IPS-15b (cell line): ENCODE data around the gene SFRP4.

ENCODE experiments used
- H3K27me3 ChIP-seq: one replicate; pipeline ENCODE4 v1.6.1; 2013; ENCODE audit warnings: low read length; ENCODE audit not compliant: control insufficient read depth, insufficient read depth
- H3K36me3 ChIP-seq: one replicate; pipeline ENCODE4 v1.6.1; 2013; ENCODE audit warnings: low read length; ENCODE audit not compliant: control insufficient read depth, insufficient read depth
- H3K4me1 ChIP-seq: one replicate; pipeline ENCODE4 v1.6.1; 2013; ENCODE audit warnings: mild to moderate bottlenecking, low read length; ENCODE audit not compliant: control insufficient read depth, insufficient read depth
- H3K4me3 ChIP-seq: one replicate; pipeline ENCODE4 v1.5.1; 2013; ENCODE audit warnings: low read depth, low read length
- H3K9ac ChIP-seq: one replicate; pipeline ENCODE4 v1.6.1; 2013; ENCODE audit warnings: low read depth, mild to moderate bottlenecking, low read length
- H3K9me3 ChIP-seq: one replicate; pipeline ENCODE4 v1.6.1; 2013; ENCODE audit warnings: mild to moderate bottlenecking, low read length; ENCODE audit not compliant: control insufficient read depth, insufficient read depth

The SFRP4 gene

DNA sequence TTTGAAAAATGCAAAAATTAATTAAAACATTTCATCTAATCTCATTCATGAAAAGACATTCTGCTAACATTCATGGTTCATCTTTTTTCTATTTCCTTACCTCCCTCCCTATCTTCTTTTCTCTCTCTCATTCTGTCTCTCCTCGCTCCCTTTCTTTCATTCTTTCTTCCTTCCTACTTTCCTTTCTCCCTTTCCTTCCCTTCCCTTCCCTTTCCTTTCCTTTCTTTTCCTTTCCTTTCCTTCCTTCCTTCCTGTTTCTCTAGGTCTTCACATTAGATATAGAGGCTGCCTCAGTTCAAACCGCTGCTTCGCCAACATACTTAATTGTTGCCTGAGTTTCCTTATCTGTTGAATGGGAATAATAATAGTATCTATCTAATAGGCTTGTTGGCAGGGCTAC lies 21.9 kb downstream of the SFRP4 start:
- H3K27me3 ChIP-seq = no peaks in the 10 kb centered on the region
- H3K4me3 ChIP-seq = no peak overlapping the region
- H3K36me3 ChIP-seq = no peaks in the 10 kb centered on the region
- H3K9me3 ChIP-seq = no peaks in the 10 kb centered on the region
- H3K4me1 ChIP-seq = no peaks in the 10 kb centered on the region
- no peak overlapping the region for H3K9ac ChIP-seq

DNA sequence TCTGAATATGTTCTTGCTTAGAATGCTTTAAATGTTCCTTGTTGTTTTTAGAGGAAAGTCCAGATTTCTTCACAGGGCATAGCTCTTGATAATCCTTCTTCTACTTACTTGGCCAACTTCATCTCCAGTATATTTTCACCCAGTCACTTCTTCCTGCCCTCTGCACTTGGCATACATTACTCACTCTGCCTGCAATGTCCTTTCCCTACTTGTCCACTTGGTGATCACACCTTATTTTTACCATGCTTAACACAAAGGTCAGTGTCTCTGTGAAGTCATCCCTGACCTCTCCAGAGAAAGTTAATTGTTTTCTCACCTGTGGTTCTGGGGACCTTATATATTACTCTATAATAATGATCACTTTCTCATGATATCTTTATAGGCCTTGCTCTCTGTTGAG lies 23.3 kb downstream of the SFRP4 start:
- H3K4me3 ChIP-seq = no peak overlapping the region
- H3K4me1 ChIP-seq = no peaks in the 10 kb centered on the region
- H3K9me3 ChIP-seq = no peaks in the 10 kb centered on the region
- no peak overlapping the region for H3K9ac ChIP-seq
- H3K27me3 ChIP-seq = no peaks in the 10 kb centered on the region
- no peaks in the 10 kb centered on the region for H3K36me3 ChIP-seq

DNA sequence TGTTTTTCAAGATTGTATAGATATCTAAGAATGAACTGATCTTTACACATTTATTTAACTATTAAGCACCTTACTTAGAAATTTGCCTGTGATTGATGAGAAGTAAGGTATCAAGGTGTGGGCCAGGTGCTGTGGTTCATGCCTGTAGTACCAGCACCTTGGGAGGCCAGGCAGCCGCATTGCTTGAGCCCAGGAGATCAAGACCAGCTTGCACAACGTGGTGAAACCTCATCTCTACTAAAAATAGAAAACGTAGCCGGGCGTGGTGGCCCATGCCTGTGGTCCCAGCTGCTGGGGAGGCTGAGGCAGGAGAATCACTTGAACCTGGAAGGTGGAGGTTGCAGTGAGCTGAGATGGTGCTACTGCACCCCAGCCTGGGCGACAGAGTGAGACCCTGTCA lies 34.5 kb downstream of the SFRP4 start:
- no peaks in the 10 kb centered on the region for H3K4me1 ChIP-seq
- no peaks in the 10 kb centered on the region for H3K27me3 ChIP-seq
- no peaks in the 10 kb centered on the region for H3K9me3 ChIP-seq
- H3K9ac ChIP-seq = no peak overlapping the region
- no peaks in the 10 kb centered on the region for H3K36me3 ChIP-seq
- no peak overlapping the region for H3K4me3 ChIP-seq
